GM18511 (cell line): ENCODE measurements around the gene PCNX2.
"Not testable (repeated sequence)": the region's sequence is repeated elsewhere in the genome, so short reads cannot be mapped to it uniquely, and the experiment has no call there.

Experiments
- ATAC-seq: cut with Tn5 transposase; IDR thresholded peaks from one replicate; pipeline ENCODE4 v1.9.1; 2021; ENCODE audit warnings: mild to moderate bottlenecking, moderate library complexity; ENCODE audit not compliant: unreplicated experiment

PCNX2 gene

GRCh38 chr1:233229288-233229687 lies 66.2 kb downstream of the PCNX2 start:
- no peak for ATAC-seq

DNA sequence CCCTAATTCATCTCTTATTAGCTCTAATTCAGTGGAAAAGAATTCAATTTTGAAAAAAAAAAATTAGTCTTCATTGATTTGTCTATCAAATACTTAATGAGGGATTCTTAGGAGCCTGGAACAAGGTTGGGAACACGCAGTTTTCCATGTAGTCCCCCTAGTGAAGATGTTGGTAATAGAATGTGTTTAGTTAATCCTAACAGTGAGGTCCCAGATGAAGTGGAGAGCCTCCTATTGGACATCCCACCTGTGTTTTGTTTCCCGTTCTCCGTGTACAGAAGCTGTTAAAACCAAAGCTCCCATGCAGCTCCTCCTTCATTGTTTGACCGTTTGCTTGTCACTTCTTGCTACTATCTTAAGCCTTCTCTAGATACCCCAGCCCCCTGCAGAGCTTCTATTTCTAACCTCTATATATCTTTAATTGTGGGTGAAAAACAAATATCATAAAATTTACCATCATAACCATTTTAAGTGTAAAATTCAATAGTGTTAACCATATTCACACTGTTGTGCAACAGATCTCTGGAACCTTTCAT lies 67.5 kb downstream of the PCNX2 start:
- no peak for ATAC-seq

DNA sequence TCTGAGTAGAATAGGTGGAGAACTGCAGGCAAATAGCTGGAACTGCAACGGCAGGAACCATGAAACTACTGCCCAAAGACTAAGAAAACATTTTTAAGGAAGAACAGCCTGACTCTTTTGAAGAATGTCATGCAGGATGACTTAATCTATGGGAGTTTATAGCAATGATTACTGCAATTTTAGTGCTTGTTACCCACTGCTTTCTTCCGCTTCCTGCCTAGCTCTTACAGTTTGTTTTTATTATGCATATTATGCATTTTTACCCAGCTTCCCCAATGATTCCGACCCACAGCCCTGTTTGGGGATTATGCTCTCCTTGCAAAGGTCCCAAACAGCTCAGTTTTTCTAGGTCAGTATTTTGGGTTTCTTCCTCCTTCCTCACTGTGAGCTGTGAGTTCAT lies 71.2 kb downstream of the PCNX2 start:
- no peak for ATAC-seq

GRCh38 chr1:233217832-233218231 lies 77.7 kb downstream of the PCNX2 start:
- no peak for ATAC-seq

DNA sequence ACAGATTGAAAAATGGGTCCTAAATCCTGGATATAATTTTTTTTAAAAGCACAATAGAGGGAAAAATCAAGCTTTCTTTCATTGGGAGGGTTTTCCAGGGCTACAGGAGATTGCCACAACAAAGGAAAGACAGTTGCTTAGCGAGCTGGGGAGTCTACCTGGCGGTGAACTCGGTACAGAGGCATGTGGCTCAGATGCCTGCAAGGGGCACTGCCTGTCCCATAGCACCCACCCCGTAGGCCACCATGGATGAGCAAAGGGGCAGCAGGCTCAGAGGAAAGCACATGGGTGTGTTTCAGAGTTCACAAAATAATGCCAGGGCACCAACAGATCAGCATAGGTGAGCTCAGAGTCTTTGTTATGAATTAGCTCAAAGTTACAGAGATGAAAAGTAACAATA lies 79.5 kb downstream of the PCNX2 start:
- no peak for ATAC-seq

DNA sequence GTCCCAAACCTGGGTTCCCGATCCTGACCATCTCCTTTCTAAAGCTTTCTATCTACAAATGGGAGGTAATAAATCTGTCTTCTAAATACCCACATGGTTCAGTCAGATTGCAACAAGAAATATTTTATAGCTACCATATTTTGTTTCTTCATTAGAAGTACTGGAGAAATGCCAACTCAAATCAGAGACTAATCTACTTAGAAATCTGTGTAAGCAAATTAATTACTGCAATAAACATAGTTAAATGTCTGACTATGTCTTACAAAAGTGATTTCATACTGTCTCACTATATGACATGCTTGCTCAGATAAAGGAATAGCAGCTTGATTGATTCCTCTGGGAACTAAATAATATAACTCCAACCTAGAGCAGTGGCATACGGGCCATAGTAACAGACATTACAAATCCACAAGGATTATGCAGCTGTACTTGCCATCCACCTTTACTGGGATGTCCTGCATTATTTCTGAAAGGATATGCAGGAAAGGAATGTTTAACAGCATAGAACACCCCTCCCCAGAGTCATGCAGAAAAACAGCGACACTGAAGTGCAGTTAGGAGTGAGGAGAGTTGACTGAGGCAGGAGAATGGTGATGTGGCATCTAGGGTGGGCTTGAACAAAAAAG lies 80.3 kb downstream of the PCNX2 start:
- ATAC-seq, result no peak

- ATAC-seq, result no peak
These were observed 83.9 kb downstream of the PCNX2 start for GRCh38 chr1:233211595-233211994.

GRCh38 chr1:233211106-233211505 lies 84.4 kb downstream of the PCNX2 start:
- ATAC-seq, result no peak

- no peak for ATAC-seq
These were observed 86.0 kb downstream of the PCNX2 start for GRCh38 chr1:233209481-233209880.

- ATAC-seq, result no peak
These were observed 86.8 kb downstream of the PCNX2 start for GRCh38 chr1:233208687-233209086.

- ATAC-seq, result no peak
These were observed 97.6 kb downstream of the PCNX2 start for GRCh38 chr1:233197940-233198339.

GRCh38 chr1:233193741-233194140 lies 101.8 kb downstream of the PCNX2 start:
- ATAC-seq, result no peak

- ATAC-seq, result no peak
These were observed 104.5 kb downstream of the PCNX2 start for GRCh38 chr1:233190987-233191386.

- no peak for ATAC-seq
These were observed 106.0 kb downstream of the PCNX2 start for GRCh38 chr1:233189526-233189925.

GRCh38 chr1:233188061-233188460 lies 107.5 kb downstream of the PCNX2 start:
- no peak for ATAC-seq

GRCh38 chr1:233183226-233184020 lies 112.1 kb downstream of the PCNX2 start:
- ATAC-seq, result no peak

GRCh38 chr1:233182587-233182986 lies 112.9 kb downstream of the PCNX2 start:
- no peak for ATAC-seq

- ATAC-seq, result no peak
These were observed 114.7 kb downstream of the PCNX2 start for GRCh38 chr1:233180641-233181364.

DNA sequence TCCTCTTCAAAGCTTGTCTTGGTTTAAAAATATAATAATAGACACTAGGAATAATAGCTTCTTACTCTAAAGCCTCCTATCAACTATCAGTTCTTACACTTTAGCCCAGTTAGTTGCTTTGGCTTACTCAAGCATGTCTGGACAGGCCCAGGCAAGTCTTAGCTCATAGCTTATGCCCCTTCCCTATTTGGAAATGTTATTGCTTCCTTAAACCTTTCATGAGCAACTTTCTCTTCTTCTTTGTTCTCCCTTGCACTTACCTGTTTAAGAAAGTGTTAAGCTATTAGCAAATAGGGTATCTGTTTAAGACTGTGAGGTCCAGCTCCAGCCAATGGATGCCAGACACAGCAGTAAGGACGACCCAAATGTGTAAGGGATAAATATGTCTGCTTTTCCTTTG lies 115.9 kb downstream of the PCNX2 start:
- not testable (repeated sequence) for ATAC-seq

GRCh38 chr1:233172201-233172600 lies 123.3 kb downstream of the PCNX2 start:
- no peak for ATAC-seq

GRCh38 chr1:233170741-233171140 lies 124.8 kb downstream of the PCNX2 start:
- no peak for ATAC-seq

- no peak for ATAC-seq
These were observed 127.1 kb downstream of the PCNX2 start for GRCh38 chr1:233168384-233168783.
